ENCODE results near the gene NAA60. TPM values are rescaled to one million over a fixed set of nuclear protein-coding genes. Genes with fewer than 3 reads are reported as not detected.

The NAA60 gene
- total and polyA plus RNA-seq, 10 donors: 27.2 to 85.9 (median 46.3) TPM

GRCh38 chr16:3528406-3528805, 84.9 kb downstream of the NAA60 start:
- Histone ChIP-seq H3K27ac (no peak overlapping the region), H3K9me3 (no peaks in the 10 kb centered on the region), H3K4me3 (no peak overlapping the region), H3K27me3 (replicated peaks in 1 of 7) (no peaks in the 10 kb centered on the region), H3K36me3 (peaks cover 4 to 70% (median 32%) of the 10 kb centered on the region in 6 donors), H3K4me1 (peaks cover 0 to 8% (median 2%) of the 10 kb centered on the region in 6 donors)
- 95 to 98% (median 96%) methylated on average over 2 of the region's 2 CpGs for WGBS, 5 donors
- intact Hi-C loops (cut with DNase I; ENCODE audit: low total_unique reads): no loop called here
- TF ChIP-seq, protein P1, sequence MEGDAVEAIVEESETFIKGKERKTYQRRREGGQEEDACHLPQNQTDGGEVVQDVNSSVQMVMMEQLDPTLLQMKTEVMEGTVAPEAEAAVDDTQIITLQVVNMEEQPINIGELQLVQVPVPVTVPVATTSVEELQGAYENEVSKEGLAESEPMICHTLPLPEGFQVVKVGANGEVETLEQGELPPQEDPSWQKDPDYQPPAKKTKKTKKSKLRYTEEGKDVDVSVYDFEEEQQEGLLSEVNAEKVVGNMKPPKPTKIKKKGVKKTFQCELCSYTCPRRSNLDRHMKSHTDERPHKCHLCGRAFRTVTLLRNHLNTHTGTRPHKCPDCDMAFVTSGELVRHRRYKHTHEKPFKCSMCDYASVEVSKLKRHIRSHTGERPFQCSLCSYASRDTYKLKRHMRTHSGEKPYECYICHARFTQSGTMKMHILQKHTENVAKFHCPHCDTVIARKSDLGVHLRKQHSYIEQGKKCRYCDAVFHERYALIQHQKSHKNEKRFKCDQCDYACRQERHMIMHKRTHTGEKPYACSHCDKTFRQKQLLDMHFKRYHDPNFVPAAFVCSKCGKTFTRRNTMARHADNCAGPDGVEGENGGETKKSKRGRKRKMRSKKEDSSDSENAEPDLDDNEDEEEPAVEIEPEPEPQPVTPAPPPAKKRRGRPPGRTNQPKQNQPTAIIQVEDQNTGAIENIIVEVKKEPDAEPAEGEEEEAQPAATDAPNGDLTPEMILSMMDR (IDR thresholded peaks at IDR 0.05 in 8 of 11, conservative IDR thresholded peaks at IDR 0.05 in 3 of 11): no peak
- TF ChIP-seq POLR2A (IDR thresholded peaks at IDR 0.05) (no peak), POLR2AphosphoS5 (IDR thresholded peaks at IDR 0.05) (no peak)
- no peak for DNase-seq

DNA sequence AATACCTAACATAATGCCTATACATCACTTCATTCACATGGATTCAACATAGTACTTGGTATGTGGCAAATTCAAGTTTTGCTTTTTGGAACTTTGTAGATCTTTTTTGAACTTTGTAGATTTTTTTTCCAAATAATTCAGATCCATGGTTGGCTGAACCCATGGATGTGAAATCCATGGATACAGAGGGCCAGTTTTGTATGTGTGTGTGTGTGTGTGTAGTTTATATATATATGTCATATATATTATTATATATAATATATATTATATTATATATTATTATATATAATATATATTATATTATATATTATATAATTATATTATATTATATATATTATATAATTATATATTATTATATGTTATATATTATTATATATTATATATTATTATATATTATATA, 85.7 kb downstream of the NAA60 start:
- no peaks in the 10 kb centered on the region for H3K27me3 ChIP-seq (replicated peaks in 1 of 7)
- DNase-seq: no peak
- H3K9me3 ChIP-seq: no peaks in the 10 kb centered on the region
- H3K27ac ChIP-seq: no peak overlapping the region
- H3K4me1 ChIP-seq: peaks cover 0 to 8% (median 2%) of the 10 kb centered on the region in 6 donors
- intact Hi-C loops (cut with DNase I; ENCODE audit: low total_unique reads): no loop called here
- H3K4me3 ChIP-seq: no peak overlapping the region
- peaks cover 4 to 70% (median 29%) of the 10 kb centered on the region in 6 donors for H3K36me3 ChIP-seq
- TF ChIP-seq POLR2A (IDR thresholded peaks at IDR 0.05) (no peak), POLR2AphosphoS5 (IDR thresholded peaks at IDR 0.05) (no peak)
- TF ChIP-seq, protein P1 (IDR thresholded peaks at IDR 0.05 in 8 of 11, conservative IDR thresholded peaks at IDR 0.05 in 3 of 11): no peak

DNA sequence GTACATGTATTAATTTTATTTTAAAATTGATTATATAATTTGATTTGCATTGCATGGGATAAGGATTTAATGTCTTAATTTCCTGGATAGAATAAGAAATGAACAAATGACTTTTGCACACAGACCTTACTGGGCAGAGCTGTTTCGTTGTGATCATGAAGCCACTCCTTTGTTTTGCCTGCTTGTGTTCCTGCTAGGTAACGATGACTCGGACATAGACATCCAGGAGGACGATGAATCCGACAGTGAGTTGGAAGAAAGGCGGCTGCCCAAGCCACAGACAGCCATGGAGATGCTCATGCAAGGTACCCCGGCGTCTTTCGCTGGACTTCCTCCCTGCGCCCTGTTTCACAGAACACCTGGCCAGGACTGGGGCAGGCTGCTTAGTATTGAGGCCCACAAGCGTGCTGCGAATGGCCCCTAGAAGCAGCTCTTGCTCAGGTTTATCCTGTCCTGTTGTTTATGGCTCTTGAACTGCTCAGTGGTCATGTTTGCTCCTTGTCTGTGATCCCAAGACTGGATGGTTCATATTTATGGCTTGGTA, 87.0 kb downstream of the NAA60 start:
- Histone ChIP-seq H3K9me3 (no peaks in the 10 kb centered on the region), H3K27me3 (replicated peaks in 1 of 7) (no peaks in the 10 kb centered on the region), H3K4me3 (no peak overlapping the region), H3K27ac (no peak overlapping the region), H3K36me3 (peaks cover 4 to 67% (median 30%) of the 10 kb centered on the region in 6 donors), H3K4me1 (peaks cover 0 to 8% (median 2%) of the 10 kb centered on the region in 6 donors)
- DNase-seq: no peak
- intact Hi-C loops (cut with DNase I; ENCODE audit: low total_unique reads): no loop called here
- 96 to 98% (median 96%) methylated on average over 12 of the region's 12 CpGs for WGBS, 5 donors
- TF ChIP-seq, protein P1 (IDR thresholded peaks at IDR 0.05 in 8 of 11, conservative IDR thresholded peaks at IDR 0.05 in 3 of 11): no peak
- TF ChIP-seq POLR2AphosphoS5 (IDR thresholded peaks at IDR 0.05) (no peak), POLR2A (IDR thresholded peaks at IDR 0.05) (no peak)

- H3K9me3 ChIP-seq: no peaks in the 10 kb centered on the region
- H3K27me3 ChIP-seq (replicated peaks in 1 of 7): no peaks in the 10 kb centered on the region
- no peak for TF ChIP-seq POLR2AphosphoS5 (IDR thresholded peaks at IDR 0.05)
- TF ChIP-seq POLR2A (IDR thresholded peaks at IDR 0.05): no peak
- TF ChIP-seq, protein P1 (IDR thresholded peaks at IDR 0.05 in 8 of 11, conservative IDR thresholded peaks at IDR 0.05 in 3 of 11): no peak
- peaks cover 4 to 71% (median 35%) of the 10 kb centered on the region in 6 donors for H3K36me3 ChIP-seq
- no peak overlapping the region for H3K4me3 ChIP-seq
- 93 to 98% (median 94%) methylated on average over 12 of the region's 12 CpGs for WGBS, 5 donors
- H3K4me1 ChIP-seq: peaks cover 0 to under 1% (median 0%) of the 10 kb centered on the region in 6 donors
- no peak overlapping the region for H3K27ac ChIP-seq
- intact Hi-C loops (cut with DNase I; ENCODE audit: low total_unique reads): no loop called here
- no peak for DNase-seq
These were observed 89.3 kb downstream of the NAA60 start for GRCh38 chr16:3532741-3533140.
